Smooth muscle cell (in vitro differentiated cells): ENCODE data around the gene RBM33. TPM values are rescaled to one million over a fixed set of nuclear protein-coding genes. Genes with fewer than 3 reads are reported as not detected.

Experiments
- DNase-seq: peaks from one replicate; lab custom pipeline; 2025; ENCODE audit not compliant: unreplicated experiment; lab: John Stamatoyannopoulos, UW
- H2AFZ ChIP-seq: fragments of 200-600 bp; sonication (generic); 2 replicates; pipeline ENCODE4 v1.6.0; 2016; ENCODE audit warnings: antibody characterized with exemption, low read depth, mild to moderate bottlenecking
- H3F3A ChIP-seq: fragments of 200-600 bp; sonication (generic); 2 replicates; pipeline ENCODE4 v1.6.0; 2017; ENCODE audit warnings: antibody characterized with exemption, low read depth
- H3K27ac ChIP-seq: fragments of 200-600 bp; sonication (generic); 2 replicates; pipeline ENCODE4 v1.5.1; 2016; ENCODE audit warnings: low read depth, mild to moderate bottlenecking
- H3K27me3 ChIP-seq: fragments of 200-600 bp; sonication (generic); 2 replicates; pipeline ENCODE4 v1.6.1; 2016; ENCODE audit warnings: low read depth, mild to moderate bottlenecking
- H3K36me3 ChIP-seq: fragments of 200-600 bp; sonication (generic); 2 replicates; pipeline ENCODE4 v1.5.1; 2016; ENCODE audit warnings: low read depth
- H3K4me1 ChIP-seq: fragments of 200-600 bp; sonication (generic); 2 replicates; pipeline ENCODE4 v1.5.1; 2016; ENCODE audit warnings: low read depth
- H3K4me2 ChIP-seq: fragments of 200-600 bp; sonication (generic); 2 replicates; pipeline ENCODE4 v1.6.0; 2016; ENCODE audit warnings: mild to moderate bottlenecking
- H3K4me3 ChIP-seq: fragments of 200-600 bp; sonication (generic); 2 replicates; pipeline ENCODE4 v1.5.1; 2016; ENCODE audit warnings: mild to moderate bottlenecking
- H3K79me2 ChIP-seq: fragments of 200-600 bp; sonication (generic); 2 replicates; pipeline ENCODE4 v1.6.0; 2016; ENCODE audit warnings: low read depth, mild to moderate bottlenecking
- H3K9ac ChIP-seq: fragments of 200-600 bp; sonication (generic); 2 replicates; pipeline ENCODE4 v1.6.0; 2016; ENCODE audit warnings: low read depth
- H3K9me3 ChIP-seq: fragments of 200-600 bp; sonication (generic); replicated peaks from 2 replicates; pipeline ENCODE4 v1.5.1; 2016; ENCODE audit warnings: low read depth
- H4K20me1 ChIP-seq: fragments of 200-600 bp; sonication (generic); 2 replicates; pipeline ENCODE4 v1.6.0; 2016; ENCODE audit warnings: low read depth
- WGBS: methylation state at CpG from one replicate; pipeline ENCODE4 v1.1.7; 2016; ENCODE audit warnings: low lambda C conversion rate; 5-methylcytosine and 5-hydroxymethylcytosine counted together
- polyA plus RNA-seq: library from polyadenylated mRNA; unstranded; fragments of >200 nt; fragmentation: Nextera tagmentation; extraction: Ambion mirVana; gene quantifications from 2 replicates; pipeline ENCODE4 v1.2.1, GENCODE V29; 2016
- total RNA-seq: library from RNA; depleted of rRNA; stranded (reverse); fragments of >200 nt; gene quantifications from 2 replicates; pipeline ENCODE4 v1.2.3, GENCODE V29; 2014
- TF ChIP-seq, protein P1 (sequence below): fragments of 200-600 bp; sonication (generic); IDR thresholded peaks from 2 replicates; pipeline ENCODE4 v1.5.1; 2017; ENCODE audit warnings: borderline replicate concordance, mild to moderate bottlenecking, antibody characterized with exemption; ENCODE audit not compliant: insufficient read depth, poor library complexity, severe bottlenecking

The RBM33 gene
- total and polyA plus RNA-seq, 2 experiments from 2014 or later = 22.5 to 25.3 TPM

- Histone ChIP-seq H3K4me2 (no peak overlapping the region), H4K20me1 (peaks cover 100% of the 10 kb centered on the region), H3K9me3 (no peaks in the 10 kb centered on the region), H3K4me1 (peaks cover 7% of the 10 kb centered on the region), H2AFZ (no peak overlapping the region), H3K27ac (no peak overlapping the region), H3K36me3 (peaks cover 7% of the 10 kb centered on the region), H3K79me2 (peaks cover 81% of the 10 kb centered on the region), H3K27me3 (no peaks in the 10 kb centered on the region), H3F3A (no peaks in the 10 kb centered on the region), H3K4me3 (no peak overlapping the region), H3K9ac (no peak overlapping the region)
- TF ChIP-seq, protein P1, sequence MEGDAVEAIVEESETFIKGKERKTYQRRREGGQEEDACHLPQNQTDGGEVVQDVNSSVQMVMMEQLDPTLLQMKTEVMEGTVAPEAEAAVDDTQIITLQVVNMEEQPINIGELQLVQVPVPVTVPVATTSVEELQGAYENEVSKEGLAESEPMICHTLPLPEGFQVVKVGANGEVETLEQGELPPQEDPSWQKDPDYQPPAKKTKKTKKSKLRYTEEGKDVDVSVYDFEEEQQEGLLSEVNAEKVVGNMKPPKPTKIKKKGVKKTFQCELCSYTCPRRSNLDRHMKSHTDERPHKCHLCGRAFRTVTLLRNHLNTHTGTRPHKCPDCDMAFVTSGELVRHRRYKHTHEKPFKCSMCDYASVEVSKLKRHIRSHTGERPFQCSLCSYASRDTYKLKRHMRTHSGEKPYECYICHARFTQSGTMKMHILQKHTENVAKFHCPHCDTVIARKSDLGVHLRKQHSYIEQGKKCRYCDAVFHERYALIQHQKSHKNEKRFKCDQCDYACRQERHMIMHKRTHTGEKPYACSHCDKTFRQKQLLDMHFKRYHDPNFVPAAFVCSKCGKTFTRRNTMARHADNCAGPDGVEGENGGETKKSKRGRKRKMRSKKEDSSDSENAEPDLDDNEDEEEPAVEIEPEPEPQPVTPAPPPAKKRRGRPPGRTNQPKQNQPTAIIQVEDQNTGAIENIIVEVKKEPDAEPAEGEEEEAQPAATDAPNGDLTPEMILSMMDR = no peak
- WGBS = 92% methylated on average over 5 of the region's 5 CpGs
- no peak for DNase-seq
Observed at GRCh38 chr7:155750255-155751125, 106.0 kb downstream of the RBM33 start.

DNA sequence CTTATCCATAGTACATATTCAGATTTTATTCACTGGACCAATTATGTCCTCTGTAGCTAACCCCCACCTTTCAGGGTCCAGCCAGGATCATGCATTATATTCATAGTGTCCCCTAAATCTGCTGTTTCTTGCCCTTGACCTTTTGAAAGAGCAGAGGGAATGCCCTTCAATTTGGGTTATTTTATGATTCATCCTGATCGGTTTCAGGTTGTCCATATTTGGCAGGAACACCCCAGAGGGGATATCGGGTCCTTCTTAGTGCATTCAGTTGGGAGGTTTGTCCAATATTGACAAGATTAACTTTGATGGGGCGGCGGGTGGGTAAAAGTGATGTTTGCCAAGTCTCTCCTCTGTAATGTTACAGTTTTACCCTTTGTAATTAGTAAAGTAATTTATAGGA is 106.9 kb downstream of the RBM33 start:
- Histone ChIP-seq H3K9ac (no peak overlapping the region), H3K27me3 (no peaks in the 10 kb centered on the region), H3K79me2 (peaks cover 89% of the 10 kb centered on the region), H3K4me2 (no peak overlapping the region), H3K4me1 (peaks cover 7% of the 10 kb centered on the region), H3K36me3 (peaks cover 7% of the 10 kb centered on the region), H3K4me3 (no peak overlapping the region), H4K20me1 (peaks cover 100% of the 10 kb centered on the region), H3K27ac (no peak overlapping the region), H3K9me3 (no peaks in the 10 kb centered on the region), H3F3A (no peaks in the 10 kb centered on the region), H2AFZ (no peak overlapping the region)
- 95% methylated on average over 4 of the region's 4 CpGs for WGBS
- TF ChIP-seq, protein P1 = no peak
- no peak for DNase-seq

DNA sequence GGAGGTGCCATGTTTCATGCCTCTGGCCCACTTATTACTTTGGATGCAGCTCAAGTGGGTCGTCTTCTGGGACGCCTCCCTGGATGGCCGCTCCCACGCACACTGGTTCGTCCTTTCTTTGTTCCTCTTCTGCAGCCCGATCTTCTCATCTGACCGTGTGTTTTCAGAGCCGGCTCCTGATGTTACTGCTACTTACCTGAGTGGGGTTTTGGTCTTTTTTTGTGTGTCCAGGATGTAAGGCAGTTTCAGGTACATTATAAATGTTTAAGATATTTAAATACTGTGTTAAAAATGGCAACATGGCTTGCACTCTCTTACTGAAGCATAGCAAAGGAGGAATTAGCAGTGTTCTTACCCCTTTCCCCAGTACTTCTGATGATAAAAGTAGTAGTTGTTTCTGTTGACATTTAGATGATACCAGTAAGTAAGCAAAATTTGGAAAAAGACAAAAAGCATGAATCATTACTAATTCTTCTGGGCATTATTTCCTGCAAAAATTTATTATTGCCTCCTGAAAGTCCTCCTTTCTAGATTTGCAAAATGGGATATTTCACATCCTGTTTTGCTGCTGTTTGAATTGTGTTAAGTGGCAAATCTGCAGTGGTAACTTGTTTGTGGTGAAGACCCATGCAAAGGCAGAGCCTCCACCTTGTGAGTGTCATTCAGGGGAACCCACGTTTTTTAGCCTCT is 108.4 kb downstream of the RBM33 start:
- Histone ChIP-seq H3K27ac (no peak overlapping the region), H3F3A (no peaks in the 10 kb centered on the region), H4K20me1 (peaks cover 99% of the 10 kb centered on the region), H3K27me3 (no peaks in the 10 kb centered on the region), H3K36me3 (no peaks in the 10 kb centered on the region), H3K9ac (no peak overlapping the region), H3K4me3 (no peak overlapping the region), H3K4me2 (no peak overlapping the region), H3K79me2 (peaks cover 76% of the 10 kb centered on the region), H2AFZ (no peak overlapping the region), H3K4me1 (no peaks in the 10 kb centered on the region), H3K9me3 (no peaks in the 10 kb centered on the region)
- no peak for DNase-seq
- TF ChIP-seq, protein P1 = no peak
- WGBS = 92% methylated on average over 9 of the region's 9 CpGs
